Colon (tissue), 2 donors: ENCODE data around the gene CCDC88C.
"Not testable (repeated sequence)": the region's sequence is repeated elsewhere in the genome, so short reads cannot be mapped to it uniquely, and the experiment has no call there.

Experiments
- FAIRE-seq: peaks from 2 replicates; lab custom pipeline; 2012; peaks lifted over from hg19 to GRCh38; lab: Jason Lieb, UNC
- donor health status: control.
- donor health status: control.

Gene CCDC88C, protein sequence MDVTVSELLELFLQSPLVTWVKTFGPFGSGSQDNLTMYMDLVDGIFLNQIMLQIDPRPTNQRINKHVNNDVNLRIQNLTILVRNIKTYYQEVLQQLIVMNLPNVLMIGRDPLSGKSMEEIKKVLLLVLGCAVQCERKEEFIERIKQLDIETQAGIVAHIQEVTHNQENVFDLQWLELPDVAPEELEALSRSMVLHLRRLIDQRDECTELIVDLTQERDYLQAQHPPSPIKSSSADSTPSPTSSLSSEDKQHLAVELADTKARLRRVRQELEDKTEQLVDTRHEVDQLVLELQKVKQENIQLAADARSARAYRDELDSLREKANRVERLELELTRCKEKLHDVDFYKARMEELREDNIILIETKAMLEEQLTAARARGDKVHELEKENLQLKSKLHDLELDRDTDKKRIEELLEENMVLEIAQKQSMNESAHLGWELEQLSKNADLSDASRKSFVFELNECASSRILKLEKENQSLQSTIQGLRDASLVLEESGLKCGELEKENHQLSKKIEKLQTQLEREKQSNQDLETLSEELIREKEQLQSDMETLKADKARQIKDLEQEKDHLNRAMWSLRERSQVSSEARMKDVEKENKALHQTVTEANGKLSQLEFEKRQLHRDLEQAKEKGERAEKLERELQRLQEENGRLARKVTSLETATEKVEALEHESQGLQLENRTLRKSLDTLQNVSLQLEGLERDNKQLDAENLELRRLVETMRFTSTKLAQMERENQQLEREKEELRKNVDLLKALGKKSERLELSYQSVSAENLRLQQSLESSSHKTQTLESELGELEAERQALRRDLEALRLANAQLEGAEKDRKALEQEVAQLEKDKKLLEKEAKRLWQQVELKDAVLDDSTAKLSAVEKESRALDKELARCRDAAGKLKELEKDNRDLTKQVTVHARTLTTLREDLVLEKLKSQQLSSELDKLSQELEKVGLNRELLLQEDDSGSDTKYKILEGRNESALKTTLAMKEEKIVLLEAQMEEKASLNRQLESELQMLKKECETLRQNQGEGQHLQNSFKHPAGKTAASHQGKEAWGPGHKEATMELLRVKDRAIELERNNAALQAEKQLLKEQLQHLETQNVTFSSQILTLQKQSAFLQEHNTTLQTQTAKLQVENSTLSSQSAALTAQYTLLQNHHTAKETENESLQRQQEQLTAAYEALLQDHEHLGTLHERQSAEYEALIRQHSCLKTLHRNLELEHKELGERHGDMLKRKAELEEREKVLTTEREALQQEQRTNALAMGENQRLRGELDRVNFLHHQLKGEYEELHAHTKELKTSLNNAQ (N-terminal part only)

DNA sequence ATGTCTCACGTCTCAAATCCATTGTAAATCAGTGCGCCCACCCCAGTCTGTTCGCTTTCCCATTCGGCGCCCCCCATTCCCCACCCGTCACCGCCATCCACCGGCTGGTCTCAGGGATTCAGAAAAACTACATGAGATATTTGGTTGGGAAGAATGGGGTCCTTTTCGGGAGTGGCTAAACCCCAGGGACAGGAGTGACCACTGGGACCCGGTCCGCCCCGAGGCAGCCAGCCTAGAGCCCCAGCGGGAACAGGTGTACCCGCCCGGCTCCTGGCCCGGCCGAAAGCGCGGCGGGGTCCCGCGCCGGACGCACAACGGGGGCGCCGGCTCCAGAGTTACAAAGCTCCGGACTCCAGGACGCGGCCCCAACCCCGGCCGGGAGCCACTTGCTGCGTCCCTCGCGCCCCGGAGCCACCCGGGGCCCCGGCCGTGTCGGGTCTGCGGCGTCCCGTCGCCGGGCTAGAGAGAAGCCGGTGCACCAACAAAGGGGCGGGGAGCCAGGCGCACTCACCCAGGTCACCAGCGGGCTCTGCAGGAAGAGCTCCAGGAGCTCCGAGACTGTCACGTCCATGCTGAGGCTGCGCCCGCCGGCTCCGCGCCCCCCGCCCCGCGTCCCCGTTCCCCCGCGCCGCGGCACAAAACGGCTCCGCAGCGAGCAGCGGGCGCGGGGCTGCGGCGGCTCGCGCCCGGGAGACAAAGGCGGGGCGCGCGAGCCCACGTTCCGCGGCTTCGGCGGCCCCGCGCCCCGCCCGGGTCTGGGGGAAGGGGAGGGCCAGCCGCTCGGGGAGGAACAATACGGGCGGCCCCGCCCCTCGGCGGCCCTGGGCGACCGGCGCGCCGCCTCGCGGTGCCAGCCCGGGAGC, at the start of gene CCDC88C:
Gene CCDC88C, minus strand, starts transcription at position 701 of the 863 bp plus-strand sequence. Its CDS starts 130 bp downstream, at position 571.
- no peak for FAIRE-seq

DNA sequence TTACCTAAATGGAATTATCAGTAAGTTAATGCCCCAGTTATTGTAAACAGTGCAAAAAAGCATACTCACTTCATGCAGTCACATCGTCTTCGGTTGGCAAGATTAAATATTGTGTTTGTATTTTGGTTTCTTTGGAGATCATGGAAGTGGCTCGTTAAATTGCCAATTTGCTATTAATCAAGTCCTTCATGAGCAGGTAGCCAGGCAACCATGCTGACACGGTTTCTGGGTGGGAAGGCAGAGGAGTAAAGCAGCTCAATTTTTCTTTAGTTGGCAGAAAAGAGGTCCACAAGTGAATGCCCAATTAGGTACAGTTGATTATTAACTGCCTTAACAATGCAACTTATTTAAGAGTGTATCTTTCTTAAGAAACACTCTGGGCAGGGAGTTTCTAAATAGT, 48.6 kb upstream of the CCDC88C start:
- no peak for FAIRE-seq

DNA sequence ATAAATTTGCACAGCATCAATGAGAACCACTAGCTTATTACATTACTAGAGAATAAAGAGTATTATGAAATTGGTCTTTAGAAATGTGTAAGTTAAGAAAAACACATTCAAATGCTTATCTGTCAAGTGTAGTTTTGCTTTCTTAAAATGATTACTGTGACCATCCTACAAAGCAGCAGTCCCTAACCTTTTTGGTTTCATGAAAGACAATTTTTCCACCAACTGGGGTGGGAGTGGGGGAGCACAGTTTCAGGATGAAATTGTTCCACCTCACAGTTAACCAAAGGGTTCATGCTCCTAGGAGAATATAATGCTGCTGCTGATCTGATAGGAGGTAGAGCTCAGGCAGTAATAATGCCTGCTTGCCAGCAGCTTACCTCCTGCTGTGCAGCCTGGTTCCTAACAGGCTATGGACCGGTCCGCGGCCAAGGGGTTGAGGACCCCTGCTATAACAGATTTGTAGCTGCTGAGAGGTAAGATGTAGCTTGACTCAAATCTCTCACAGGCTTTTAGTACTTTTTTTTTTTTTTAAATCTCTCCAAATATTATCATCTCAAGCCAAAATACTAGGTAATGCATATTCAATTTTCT, 47.1 kb upstream of the CCDC88C start:
- FAIRE-seq, result no peak

DNA sequence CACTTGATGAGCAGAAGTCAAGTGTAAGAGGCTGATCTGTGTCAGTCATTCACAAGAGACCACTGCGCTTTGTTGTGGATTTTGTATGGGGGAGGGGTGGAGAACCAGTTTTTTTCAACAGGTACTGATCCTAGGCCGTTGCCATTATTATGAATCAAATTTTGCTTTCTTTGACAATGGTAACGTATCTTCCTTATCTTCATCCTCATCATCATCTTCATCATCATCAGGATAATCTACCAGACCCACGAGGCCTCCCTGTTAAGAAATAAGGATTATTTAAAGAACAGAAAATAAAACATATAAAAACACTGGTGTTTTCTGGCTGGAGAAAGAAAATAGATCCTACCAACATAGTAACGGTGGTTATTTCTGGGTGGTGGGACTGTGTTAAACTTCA, 41.0 kb upstream of the CCDC88C start:
- no peak for FAIRE-seq

- FAIRE-seq, result no peak
These were observed 38.7 kb upstream of the CCDC88C start for GRCh38 chr14:91456283-91456682.

DNA sequence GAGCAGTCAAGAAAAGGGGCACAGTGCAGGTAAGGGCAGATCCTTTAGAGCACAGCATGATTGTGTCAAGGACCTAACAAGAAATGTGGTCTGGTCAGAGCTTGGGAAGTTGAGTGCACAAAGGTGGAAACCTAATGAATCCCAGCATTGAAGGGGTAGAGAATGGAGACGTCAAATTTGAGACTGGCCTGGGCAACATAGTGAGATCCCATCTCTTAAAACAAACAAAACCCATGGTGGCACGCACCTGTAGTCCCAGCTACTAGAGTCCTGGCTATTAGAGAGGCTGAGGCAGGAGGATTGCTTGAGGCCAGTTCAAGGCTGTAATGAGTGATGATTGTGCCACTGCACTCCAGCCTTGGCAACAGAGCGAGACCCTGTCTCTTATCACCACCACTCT, 37.0 kb upstream of the CCDC88C start:
- no peak for FAIRE-seq

DNA sequence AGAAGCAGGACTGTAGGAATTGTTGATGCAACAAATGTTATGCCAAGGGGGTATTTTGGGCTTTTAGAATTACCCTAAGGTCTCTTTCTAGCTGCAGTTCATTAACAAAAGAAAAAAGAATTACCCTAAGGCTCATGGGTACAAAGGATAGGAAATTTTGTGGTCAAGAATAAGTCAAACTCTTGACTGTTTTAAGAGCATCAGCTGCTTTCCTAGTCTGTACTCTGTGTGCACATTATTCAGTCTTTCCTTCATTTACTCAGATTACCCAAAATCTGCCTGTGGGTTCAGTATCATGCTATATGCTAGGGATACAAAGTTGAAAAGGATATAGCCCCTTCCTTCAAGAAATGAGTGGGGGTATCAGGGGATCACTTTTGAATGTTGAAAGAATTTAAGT, 36.5 kb upstream of the CCDC88C start:
- FAIRE-seq, result no peak

DNA sequence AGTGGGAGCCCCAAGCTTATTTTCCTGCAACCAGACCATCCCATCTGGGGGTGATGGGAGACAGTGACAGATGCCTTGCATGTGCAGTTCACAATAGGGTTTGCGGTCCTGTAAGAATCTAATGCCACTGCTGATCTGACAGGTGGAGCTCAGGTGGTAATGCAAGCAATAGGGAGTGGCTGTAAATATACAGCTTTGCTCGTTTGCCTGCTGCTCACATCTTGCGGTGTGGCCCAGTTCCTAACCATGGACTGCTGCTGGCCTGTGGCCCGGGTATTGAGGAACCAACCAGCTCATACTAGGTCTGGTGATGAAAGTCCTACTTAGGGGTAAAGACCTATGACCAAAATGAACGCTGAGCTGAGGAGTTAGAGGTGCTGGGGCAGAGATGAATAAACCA, 36.1 kb upstream of the CCDC88C start:
- no peak for FAIRE-seq

GRCh38 chr14:91444335-91445020, 26.9 kb upstream of the CCDC88C start:
- no peak for FAIRE-seq

DNA sequence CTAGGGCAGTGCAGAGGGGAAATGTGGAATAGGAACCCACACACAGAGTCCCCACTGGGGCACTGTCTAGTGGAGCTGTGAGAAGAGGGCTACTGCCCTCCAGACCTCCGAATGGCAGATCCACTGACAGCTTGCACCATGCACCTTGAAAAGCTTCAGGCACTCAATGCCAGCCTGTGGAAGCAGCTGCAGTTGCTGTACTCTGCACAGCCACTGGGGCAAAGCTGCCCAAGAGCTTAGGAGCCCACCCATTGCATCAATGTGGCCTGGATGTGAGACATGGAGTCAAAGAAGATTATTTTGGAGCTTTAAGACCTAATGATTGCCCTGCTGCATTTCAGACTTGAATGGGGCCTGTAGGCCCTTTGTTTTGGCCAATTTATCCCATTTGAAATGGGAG, 21.7 kb upstream of the CCDC88C start:
- no peak for FAIRE-seq

DNA sequence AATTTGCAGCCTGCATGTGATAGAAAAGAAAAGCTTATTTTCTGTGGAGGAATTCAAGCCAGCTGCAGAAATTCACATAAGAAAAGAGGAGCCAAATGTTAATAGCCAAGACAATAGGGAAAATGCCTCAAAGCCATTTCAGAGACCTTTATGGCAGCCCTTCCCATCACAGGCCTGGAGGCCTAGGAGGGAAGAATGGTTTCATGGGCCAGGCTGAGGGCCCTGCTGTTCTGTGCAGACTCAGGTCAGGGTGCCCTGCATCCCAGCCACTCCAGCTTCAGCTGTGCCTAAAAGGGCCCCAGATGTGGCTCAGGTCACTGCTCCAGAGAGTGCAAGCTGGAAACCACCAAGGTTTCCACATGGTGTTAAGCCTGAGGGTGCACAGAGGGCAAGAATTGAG, 21.2 kb upstream of the CCDC88C start:
- no peak for FAIRE-seq

- FAIRE-seq, result not testable (repeated sequence)
These were observed 18.6 kb upstream of the CCDC88C start for GRCh38 chr14:91436266-91436665.

DNA sequence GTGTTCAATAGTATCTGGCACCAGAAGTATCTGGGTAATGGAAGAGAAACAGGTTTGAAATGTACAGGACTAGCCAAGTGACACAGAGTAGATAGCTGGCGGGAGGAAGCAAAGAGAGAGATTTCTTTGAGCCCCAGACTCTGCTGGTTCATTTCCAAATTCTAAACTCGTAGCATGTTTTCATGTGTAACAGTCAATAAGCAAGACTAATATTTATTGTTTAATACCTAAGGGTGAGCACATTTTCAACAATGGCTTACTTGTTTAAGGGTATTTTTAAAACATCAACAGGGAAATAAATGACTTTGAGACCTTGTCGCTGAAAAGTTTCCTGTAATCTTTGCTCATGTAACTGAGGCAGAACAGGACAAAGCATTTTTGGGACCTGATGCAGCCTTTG, 11.8 kb upstream of the CCDC88C start:
- no peak for FAIRE-seq

DNA sequence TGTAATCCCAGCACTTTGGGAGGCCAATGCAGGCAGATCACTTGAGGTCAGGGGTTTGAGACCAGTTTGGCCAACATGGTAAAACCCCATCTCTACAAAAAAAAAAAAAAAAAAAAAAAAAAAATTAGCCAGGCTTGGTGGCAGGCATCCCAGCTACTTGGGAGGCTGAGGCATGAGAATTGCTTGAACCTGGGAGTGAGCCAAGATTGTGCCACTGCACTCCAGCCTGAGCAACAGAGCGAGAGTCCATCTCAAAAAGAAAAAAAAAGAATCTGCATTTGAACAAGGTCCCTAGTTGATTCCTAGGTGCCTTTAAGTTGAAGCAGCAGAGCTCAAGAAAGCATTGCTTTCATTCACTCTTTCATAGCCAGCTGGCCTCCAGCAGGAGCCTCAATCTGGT, 11.3 kb upstream of the CCDC88C start:
- FAIRE-seq, result not testable (repeated sequence)

- FAIRE-seq, result not testable (repeated sequence)
These were observed 7.9 kb upstream of the CCDC88C start for GRCh38 chr14:91425531-91425944.

- no peak for FAIRE-seq
These were observed 7.4 kb upstream of the CCDC88C start for GRCh38 chr14:91424813-91425530.

GRCh38 chr14:91420686-91421085, 3.1 kb upstream of the CCDC88C start:
- FAIRE-seq, result no peak

DNA sequence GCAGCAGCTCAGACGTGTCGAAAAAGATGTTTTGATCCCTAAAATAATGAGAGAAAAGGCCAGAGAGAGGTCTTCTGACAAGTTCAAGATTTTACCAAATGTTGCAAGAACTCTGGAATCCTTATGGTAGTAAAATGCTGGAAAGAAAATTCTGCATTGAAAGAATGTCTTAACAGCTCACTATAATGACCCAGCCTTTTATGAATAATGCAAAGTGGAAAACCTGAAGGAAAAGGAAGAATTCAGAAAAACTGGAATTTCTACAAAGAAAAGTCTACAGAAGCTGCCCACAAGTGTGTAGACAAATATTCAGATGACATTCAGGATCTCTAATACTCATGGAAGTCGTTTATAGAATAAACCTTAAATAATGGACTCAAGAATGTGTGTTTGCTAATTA, 1.8 kb upstream of the CCDC88C start:
- no peak for FAIRE-seq

DNA sequence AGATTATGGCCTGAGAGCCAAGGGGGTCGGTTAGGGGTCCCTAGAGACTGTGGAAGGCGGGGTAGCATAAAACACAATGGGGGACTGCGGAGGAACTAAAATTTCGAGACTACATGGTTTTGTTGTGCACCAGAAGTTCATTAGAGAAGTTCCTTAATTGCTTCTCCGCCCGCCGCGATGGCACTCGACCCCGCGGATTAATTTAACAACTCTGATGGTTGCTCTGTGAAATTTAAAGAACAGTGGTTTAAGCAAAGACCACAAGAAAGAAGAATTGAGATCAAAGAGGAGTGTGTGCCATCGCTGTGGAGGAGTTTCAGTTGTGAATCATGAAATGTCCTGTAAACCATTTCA, 1.4 kb upstream of the CCDC88C start:
- no peak for FAIRE-seq
